ENCODE data around the gene UGT8. TPM values are rescaled to one million over a fixed set of nuclear protein-coding genes. Genes with fewer than 3 reads are reported as not detected.

UGT8 gene
- polyA plus RNA-seq, 1 of the 3 experiments (the other 2 are of a cell fraction), result not detected

GRCh38 chr4:114606245-114606644 is 7.6 kb downstream of the UGT8 start:
- Histone ChIP-seq H3K4me1 (ENCODE audit: control insufficient read depth in 1 of 2, insufficient read depth in 2 of 2, low read depth in 1 of 2, low read length in 1 of 2) (no peaks in the 10 kb centered on the region), H3K4me2 (no peak overlapping the region), H3F3A (replicated peaks; ENCODE audit: insufficient read depth) (no peaks in the 10 kb centered on the region), H3K9ac (no peak overlapping the region), H3K9me2 (no peaks in the 10 kb centered on the region), H3K79me2 (ENCODE audit: insufficient read depth) (no peaks in the 10 kb centered on the region), H3K4me3 (ENCODE audit: low read depth in 2 of 2, low read length in 1 of 2) (no peak overlapping the region), H4K20me1 (ENCODE audit: insufficient read depth) (no peaks in the 10 kb centered on the region), H3K27ac (ENCODE audit: low read depth in 2 of 2, low read length in 1 of 2) (no peak overlapping the region), H3K27me3 (ENCODE audit: insufficient read depth) (peaks cover 10% of the 10 kb centered on the region; the same call in 1 of the 2 replicates), H3K36me3 (replicated peaks in 1 of 2; ENCODE audit: control insufficient read depth in 1 of 2, insufficient read depth in 2 of 2, low read length in 1 of 2) (no peaks in the 10 kb centered on the region), H3K9me3 (no peaks in the 10 kb centered on the region), H2AFZ (ENCODE audit: low read depth) (no peak overlapping the region)
- no peak for TF ChIP-seq EP300 (IDR thresholded peaks at IDR 0.05; ENCODE audit: borderline replicate concordance in 1 of 2, low read depth in 1 of 2, low read length in 1 of 2)
- no peak for TF ChIP-seq ZBTB33 (IDR thresholded peaks at IDR 0.05; ENCODE audit: borderline replicate concordance, low read depth)
- TF ChIP-seq GATA2 (CRISPR knock-in tag; IDR thresholded peaks at IDR 0.05), result no peak
- no peak for TF ChIP-seq GABPA (IDR thresholded peaks at IDR 0.05; ENCODE audit: low read depth)
- no peak for TF ChIP-seq FOSL2 (IDR thresholded peaks at IDR 0.05; ENCODE audit: borderline replicate concordance, low read depth)
- no peak for TF ChIP-seq RFX5 (IDR thresholded peaks at IDR 0.05; ENCODE audit: low read length)
- no peak for TF ChIP-seq ELF1 (IDR thresholded peaks at IDR 0.05)
- TF ChIP-seq TEAD4 (IDR thresholded peaks at IDR 0.05; ENCODE audit: borderline replicate concordance, insufficient read depth), result no peak
- no peak for TF ChIP-seq MEF2A (IDR thresholded peaks at IDR 0.05; ENCODE audit: borderline replicate concordance, low read depth)
- TF ChIP-seq PBX3 (IDR thresholded peaks at IDR 0.05), result no peak
- no peak for TF ChIP-seq CHD2 (IDR thresholded peaks at IDR 0.05; ENCODE audit: low read length, partially characterized antibody)
- no peak for TF ChIP-seq SIN3A (IDR thresholded peaks at IDR 0.05; ENCODE audit: borderline replicate concordance, low read depth, low read length)
- TF ChIP-seq JUND (IDR thresholded peaks at IDR 0.05), result no peak
- TF ChIP-seq EZH2phosphoT487 (IDR thresholded peaks at IDR 0.05; ENCODE audit: borderline replicate concordance, low read depth), result no peak
- TF ChIP-seq FOXM1 (IDR thresholded peaks at IDR 0.05; ENCODE audit: low read depth), result no peak
- no peak for TF ChIP-seq SMC3 (IDR thresholded peaks at IDR 0.05; ENCODE audit: low read depth, low read length)
- TF ChIP-seq TCF12 (IDR thresholded peaks at IDR 0.05), result no peak
- no peak for TF ChIP-seq IRF3 (IDR thresholded peaks at IDR 0.05; ENCODE audit: low read depth, low read length)
- no peak for TF ChIP-seq MXI1 (IDR thresholded peaks at IDR 0.05; ENCODE audit: low read depth, low read length)
- no peak for TF ChIP-seq MAX (IDR thresholded peaks at IDR 0.05; ENCODE audit: low read depth)
- WGBS (ENCODE audit: low lambda C conversion rate), result 1% methylated on average over 2 of the region's 2 CpGs
- CTCF ChIA-PET, result no interaction called here
- POLR2A ChIA-PET, result no interaction called here
- no peak for DNase-seq

Data from SK-N-SH (cell line).